ENCODE data around the gene AKAP7.
A peak's percentile ranks its signal among the peaks of the same experiment; 100 is the strongest.
"Not testable (repeated sequence)": the region's sequence is repeated elsewhere in the genome, so short reads cannot be mapped to it uniquely, and the experiment has no call there.

The AKAP7 gene

DNA sequence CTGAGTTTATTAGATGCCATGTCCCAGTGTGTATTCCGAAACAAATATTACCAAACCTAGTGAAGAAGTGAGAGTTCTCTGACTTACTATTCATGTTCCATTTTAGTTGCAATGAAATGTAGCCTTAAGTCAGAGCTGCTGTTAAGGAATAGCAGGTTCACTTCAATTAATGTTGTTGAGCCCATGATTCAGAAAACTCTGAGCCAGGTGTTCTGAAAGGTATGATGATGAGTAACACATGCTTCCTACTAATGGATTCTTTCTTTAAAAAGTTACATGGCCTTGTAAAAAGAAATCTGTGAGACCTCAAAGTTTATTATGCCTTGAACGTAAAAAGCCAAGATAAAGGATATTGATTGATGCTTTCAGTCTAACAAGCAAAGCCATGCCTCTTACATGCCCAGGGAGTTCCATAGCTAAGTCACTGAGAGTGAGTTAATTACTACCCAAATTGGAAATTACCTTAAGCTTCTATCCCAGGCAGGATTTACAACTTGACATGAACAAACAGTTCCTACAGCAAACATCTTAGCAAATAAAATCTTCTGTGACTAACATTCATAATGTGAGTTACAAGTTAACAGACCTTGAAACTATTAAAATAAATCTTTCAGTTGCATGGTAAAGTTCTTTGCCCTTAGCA lies 122.9 kb downstream of the AKAP7 start:
- DNase-seq, result peak; percentile 31

DNA sequence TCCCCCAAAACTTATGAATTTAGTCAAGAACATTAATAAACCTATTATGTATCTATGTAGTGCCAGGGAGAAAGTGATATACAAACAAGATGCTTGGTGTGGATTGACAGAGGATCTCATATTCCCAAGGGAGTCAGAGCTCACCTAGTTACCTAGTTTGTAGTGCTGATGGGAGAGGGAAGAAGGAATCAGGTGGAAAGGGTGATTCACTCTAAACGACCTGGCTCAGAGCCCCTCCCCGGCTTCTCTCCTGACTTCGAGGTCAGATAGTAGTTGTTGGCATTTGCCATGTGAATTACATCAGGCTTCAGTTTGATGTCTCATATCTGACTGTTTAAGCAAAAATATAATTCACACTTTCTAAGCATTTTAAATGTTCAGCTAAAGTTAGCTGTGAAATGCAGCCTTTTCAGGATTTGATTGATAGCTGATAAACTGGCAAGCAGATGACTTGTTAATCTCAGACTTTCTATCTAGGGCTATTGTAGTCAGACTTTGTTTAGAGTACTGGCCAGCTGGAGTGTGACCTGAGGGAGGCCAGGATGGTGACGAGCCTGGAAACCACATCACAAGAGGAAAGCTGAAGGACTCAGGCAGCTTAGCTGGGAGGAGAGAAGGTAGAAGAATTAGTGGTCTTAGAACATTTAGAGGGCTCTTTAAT lies 123.7 kb downstream of the AKAP7 start:
- DNase-seq, result peak; percentile 52

DNA sequence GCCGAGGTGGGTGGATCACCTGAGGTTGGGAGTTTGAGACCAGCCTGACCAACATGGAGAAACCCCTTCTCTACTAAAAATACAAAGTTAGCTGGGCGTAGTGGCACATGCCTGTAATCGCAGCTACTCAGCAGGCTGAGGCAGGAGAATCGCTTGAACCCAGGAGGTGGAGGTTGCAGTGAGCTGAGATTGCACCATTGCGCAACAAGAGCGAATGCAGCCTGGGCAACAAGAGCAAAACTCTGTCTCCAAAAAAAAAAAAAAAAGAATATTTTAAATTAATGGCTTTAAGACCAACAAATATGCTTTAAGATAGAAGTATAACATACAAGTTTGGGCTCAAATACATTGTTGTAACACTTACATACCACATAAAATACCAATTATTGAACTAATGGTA lies 125.7 kb downstream of the AKAP7 start:
- not testable (repeated sequence) for DNase-seq

DNA sequence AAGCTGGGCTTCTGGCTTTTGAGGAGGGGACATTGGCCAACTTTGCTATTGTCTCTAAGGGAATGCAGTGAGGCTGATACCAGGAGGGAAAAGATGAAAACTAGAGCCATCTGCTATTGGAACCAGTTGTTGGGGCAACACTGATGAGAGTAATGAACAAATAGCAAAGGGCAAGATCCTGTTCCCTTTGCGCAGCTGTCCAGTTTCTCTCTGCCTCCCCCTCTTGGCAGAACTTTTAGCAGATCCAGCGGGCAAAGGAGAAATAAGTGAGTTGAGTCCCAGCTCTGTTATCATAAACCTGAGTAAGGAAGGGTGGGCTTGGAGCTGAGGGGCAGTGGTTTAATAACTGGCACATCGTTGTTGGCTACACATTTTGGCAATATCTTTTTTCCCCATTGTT lies 126.8 kb downstream of the AKAP7 start:
- DNase-seq, result peak; percentile 29

DNA sequence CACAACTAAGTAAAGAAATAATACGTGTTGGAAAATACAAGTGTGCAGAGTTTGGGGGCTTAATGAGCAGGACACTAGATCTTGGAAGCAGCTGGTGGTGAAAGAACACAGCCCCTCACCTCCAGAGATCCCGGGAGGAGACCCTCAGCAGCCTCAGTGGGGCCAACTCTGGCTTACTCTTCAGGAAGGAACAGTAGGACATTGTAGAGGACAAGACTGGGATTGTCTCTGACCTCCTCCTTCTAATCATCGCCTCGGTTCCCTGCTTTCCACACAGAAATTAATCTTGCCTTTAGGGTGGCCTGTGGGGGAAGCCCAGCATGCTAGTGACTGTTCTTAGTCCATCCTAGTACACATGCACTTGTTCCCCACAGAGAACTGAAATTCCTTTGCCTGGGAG lies 130.7 kb downstream of the AKAP7 start:
- DNase-seq, result no peak

DNA sequence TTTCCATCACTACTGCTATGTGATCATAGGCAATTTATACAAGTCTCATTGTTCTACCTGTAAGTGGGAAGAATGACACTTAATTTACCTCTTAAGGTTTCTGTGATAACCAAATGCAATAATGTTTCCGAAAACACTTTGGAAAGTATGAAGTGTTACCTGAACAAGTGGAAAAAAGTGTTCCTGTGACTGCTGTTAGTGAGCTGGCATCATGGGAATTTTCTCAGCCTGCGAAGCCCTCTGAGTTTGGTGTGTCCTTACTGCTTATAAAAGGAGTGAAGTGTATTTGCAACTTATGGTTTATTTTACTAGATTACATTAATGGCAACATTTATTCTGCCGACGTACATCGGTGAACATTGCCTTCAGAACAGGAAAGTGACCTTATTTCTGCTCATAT lies 133.0 kb downstream of the AKAP7 start:
- DNase-seq, result no peak

DNA sequence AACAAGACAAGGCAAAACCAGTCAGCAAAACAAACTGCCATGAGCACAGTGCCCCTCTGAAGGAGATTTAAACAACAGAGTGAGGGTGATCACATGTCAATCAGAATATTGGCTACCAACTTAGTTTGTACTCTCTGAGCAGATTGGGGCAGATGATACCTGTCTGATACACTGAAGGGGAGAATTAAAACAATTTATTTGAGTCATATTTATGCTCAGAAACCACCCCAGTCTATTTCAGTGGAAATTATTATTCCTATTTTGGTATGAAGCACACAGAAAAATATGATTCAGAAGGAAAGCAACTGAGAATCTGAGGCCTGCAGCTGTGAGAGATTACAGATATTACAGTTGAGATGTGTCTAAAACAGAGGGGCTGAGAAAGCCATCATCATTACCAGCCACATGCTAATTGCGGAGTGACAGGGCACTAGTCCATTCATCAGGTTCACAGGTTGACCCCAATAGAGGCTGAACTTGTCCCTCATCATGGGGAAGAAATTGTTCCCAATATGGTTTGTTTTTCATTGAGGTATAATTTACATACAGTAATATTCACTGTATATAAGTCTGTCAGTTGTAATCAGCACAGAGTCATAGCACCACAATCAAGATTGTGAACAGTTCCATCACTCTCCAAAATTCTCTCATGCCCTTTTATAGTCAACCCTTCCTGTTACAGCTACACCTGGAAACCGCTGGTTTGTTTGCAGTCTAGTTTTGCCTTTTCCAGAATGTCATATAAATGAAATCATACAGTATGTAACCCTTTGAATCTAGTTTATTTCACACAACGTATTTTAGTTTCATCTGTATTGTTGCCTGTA lies 134.5 kb downstream of the AKAP7 start:
- no peak for DNase-seq

DNA sequence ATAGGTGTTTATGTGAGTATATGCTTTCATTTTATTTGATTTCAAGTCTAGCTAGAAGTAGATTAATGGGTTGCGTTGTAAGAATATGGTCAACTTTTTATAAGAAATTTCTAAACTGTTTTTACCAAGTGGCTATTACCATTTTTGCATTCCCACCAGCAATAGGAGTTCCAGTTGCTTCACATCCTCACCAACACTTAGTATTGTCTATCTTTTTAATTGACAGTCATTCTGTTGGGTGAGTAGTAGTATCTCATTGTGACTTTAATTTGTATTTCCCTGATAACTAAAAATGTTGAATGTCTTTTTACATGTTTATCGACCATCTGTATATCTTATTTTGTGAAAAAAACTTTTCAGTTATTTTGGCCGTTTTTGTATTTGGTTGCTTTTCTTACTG lies 135.3 kb downstream of the AKAP7 start:
- no peak for DNase-seq

DNA sequence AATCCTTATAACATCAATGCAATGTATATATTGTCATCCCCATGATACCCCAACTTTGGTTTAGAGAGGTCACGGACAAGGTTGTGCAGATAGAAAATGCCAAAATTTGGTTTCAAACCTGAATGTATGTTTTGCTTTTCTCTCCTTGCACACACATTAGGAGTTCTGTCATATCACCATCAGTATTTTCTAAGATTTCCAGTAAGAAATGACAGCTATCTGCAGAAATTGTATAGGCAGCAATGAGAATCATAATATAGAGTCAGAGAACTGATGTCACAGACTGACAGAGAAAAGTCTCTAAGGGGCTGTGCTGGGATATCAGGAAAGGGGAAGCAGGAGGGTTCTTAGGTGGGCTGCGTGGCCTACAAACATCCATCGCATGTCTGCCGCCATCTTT lies 140.0 kb downstream of the AKAP7 start:
- DNase-seq, result no peak

DNA sequence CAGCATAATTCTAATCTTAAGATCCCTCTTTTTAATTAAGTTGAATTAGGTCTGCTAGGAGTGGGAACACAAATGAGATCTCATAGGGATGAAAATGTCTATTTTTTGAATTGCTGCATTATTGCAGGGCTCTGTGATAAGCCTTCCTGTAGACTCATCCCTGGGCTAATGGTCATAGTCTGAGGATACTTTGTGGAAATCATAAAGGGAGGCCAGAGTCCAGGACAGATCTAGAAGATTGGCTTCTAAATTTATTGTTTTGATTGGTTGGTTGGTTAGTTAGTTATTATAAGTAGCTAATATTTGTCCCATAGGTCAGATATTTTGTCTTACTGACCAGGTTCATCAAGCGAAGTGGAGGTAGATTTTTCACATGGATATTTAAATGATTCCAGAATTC lies 142.3 kb downstream of the AKAP7 start:
- no peak for DNase-seq

DNA sequence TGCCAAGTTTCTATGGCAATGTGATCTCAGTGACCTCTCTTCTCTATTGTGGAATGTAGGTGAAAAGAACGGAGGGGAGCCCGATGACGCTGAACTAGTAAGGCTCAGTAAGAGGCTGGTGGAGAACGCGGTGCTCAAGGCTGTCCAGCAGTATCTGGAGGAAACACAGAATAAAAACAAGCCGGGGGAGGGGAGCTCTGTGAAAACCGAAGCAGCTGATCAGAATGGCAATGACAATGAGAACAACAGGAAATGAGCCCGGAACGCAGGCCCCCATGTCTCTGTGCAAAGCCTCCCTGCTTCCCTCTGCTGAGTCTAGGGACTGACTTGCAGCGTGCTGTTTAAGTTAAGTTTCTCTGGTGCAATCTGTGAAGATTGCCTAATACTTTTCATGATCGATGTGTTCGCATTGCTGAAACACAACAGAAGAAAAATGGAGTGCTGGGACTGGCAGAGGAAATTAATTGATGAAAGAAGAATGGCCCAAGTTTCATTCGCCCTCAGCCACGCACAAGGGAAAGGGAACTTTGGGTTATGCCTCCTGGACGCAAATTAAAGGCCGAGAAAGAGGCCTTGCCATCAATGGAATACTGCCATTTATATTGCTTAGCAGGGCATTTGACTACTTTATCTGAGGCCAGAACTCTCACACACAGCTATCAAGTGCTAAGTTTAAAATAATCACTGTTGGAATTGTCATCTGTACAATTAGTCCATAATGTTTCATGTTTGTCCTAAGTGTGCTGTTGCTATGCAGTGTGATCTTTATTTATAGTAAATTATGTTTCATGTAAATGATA lies 146.4 kb downstream of the AKAP7 start:
- no peak for DNase-seq

DNA sequence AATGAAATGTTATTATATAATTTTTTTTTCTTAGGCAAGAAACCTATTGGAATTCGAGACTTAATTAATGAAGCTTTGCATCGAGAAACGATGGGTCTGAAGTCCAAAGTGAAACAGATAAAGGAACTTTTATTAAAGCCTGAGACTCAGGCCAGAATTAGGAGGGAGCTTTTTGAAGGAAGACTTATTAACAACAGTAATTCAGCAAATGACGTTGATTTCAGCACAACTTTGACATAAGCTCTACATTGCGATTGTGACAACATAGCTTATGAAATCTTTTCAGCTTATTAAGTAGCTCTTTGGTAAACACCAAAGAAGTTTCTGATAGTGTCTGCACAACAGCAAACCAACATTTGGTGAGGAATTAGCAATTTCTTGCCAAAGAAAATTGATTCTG lies 147.1 kb downstream of the AKAP7 start:
- no peak for DNase-seq

DNA sequence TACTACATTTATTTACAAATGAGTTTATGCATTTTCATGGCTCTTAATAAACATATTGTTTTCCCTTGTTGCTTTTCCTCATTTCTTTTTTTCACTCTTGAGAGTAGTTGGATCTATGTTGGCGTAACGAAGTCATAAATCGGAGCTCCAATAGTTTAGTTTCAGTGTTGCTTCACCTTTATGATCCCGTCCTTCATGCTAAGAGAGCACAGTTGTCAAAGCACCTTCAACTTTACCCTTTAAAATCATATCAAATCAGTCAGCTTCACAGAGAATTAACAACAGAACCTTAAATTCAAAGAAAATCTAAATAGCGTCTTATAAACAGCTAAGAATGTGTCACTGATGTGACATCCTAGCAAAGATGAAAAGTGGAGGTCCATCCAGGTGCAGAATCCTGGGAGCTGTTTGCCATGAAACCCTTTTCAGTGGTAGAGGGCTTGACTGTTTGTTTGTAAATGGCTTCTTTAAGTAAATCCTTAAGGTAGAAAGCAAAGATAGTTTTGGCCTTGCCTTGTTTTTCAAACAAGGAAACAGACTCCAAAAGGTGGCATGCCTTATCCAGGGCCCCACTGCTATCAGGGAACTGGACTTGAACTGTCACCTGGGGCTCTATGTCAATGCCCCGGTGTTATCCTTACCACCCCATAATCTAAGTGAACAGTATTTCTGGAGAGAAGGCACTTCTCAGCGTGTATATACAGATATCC lies 148.4 kb downstream of the AKAP7 start:
- DNase-seq, result no peak

DNA sequence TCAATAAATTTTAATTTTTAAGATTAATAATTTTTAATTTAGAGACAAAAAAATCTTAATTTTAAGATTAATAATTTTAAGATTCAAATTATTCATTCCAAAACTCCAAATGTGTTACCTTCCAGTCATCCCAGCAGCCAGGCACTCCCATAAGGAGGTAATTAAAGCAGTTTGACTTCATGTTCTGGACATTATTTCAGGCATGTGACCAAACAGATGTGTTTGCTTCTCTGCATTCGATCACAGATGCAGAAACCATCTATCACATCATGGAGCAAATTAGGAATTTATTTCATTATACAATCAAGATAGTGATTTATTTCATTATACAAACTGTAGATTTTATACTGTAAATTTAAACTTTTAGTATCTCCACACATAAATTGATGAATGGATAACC lies 150.3 kb downstream of the AKAP7 start:
- no peak for DNase-seq

DNA sequence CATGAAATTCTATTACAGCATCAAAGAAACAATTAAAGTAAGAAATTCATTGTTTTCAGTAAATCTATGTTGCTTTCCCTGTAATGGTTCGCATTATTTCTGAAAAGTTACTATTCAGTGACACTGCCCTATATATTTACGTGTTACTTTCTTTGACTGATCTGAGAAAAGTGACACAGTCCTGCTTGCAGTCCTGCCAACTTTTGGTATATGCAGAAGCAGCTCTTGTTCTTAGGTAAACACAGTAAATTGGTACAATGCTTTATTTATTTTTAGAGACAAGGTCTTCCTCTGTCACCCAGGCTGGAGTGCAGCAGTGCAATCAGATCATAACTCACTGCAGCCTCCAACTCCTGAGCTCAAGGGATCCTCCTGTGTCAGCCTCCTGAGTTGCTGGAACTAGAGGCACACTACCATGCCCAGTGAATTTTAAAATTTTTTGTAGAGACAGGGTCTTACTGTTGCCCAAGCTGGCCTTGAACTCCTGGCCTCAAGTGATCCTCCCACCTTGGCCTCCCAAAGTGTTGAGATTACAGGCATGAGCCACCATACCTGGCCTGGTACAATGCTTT lies 151.3 kb downstream of the AKAP7 start:
- DNase-seq, result no peak

DNA sequence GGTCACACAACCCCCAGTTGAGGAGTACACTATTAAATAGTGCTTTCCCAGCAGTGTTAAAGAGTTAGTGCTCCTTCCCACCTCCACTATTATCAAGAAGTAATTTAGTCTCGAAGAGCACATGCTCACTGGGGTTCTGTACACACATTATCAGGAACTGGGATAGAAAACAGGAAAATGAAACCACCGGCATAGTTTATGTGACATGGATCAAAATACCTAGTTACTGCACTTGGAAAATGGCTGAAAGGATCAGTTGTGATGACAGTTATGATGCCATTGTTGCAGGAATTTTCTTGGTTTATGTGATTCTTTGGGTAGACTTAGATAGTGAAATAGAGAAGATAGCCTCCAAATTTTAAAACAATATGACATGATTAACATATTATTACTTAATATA lies 152.9 kb downstream of the AKAP7 start:
- no peak for DNase-seq

DNA sequence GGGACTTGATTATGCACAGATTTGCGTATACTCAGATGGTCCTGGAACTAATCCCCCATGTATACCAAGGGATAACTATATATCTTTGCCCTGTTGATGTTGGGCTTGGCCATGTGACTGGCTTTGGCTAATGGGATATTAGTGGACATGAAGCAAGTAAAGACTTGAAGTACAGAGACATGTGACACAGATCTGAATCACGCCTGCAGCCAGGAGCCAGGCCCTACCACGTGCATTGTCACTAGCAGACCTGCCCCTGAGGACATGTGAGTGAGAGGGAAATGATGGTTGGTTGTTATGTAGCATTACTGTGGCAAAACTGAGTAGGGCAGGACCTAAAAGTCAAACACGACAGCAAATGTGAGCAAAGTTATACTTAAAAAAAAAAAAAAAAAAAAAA lies 155.7 kb downstream of the AKAP7 start:
- DNase-seq, result peak; percentile 85

DNA sequence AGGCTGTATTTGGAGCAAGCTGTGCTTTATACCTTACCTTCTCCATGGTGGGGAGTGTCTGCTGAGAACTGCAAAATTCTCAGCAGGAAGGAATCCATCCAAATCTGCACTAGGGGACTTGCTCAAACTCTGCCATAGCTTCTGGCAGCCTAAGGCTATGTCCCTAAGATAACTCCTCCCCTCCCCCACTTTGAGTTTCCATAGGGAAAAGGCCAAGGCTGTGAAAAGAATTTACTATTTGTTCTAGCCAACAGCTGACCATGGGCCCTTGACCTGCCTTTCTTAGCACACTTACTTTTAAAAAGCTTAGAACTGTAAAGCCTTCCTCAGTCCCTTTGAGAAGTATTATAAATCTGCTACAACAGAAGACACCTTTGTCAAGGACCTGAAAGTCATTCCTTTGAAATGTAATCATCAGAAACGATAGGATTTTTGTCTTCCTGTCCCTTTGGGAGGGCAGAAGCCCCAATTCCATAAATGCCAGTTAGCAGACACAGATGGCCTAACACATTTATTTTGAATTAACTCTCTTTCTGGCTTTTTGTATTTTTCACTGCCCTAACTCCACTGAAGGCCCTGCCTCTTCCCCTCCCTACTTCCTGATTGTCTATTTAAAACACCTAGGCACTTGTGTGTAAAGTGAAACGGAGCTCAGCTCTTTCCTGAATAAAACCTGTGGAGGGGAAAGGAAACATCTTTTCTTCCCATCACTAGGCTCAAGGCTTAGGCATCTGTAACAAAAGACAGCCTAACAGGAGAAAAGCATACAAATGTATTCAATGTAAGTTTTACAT lies 157.1 kb downstream of the AKAP7 start:
- no peak for DNase-seq

DNA sequence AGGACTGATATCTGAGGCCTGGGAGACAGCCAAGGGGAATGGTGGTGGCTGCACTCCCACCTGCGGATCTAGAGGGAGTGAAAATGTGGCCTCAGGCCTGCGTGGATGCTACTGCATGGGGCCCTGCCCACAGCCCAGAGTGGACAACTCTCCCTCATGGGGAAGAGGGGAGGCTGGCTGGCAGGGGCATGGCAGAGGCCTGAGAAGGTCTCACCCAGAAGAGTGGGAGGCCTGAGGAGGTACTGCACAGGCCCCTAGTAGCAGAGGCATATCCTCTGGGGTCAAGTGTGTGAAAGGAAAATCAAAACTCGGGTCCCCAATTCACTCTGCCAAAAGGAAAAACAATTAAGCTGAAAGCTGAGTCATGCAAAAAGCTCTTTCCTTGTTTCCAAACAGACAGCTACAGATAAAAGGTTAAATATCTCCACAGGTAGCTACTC lies 158.2 kb downstream of the AKAP7 start:
- DNase-seq, result no peak

DNA sequence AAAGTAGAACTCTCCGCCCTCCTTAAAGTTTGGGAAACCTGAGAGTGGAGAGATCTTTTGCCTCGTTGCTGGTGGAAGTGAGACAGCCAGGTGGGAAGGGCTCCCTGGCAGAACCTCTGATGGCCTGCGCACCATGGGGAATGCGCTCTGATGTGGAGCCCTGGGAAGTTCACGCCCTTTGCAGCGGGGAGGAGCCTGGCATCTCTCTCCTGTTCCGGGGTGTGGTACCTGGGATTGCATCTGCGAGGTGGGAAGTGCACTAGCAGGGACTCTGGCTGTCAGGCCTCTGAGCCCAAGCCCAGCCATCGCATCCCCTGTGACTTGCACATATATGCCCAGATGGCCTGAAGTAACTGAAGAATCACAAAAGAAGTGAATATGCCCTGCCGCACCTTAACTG lies 159.8 kb downstream of the AKAP7 start:
- no peak for DNase-seq

DNA sequence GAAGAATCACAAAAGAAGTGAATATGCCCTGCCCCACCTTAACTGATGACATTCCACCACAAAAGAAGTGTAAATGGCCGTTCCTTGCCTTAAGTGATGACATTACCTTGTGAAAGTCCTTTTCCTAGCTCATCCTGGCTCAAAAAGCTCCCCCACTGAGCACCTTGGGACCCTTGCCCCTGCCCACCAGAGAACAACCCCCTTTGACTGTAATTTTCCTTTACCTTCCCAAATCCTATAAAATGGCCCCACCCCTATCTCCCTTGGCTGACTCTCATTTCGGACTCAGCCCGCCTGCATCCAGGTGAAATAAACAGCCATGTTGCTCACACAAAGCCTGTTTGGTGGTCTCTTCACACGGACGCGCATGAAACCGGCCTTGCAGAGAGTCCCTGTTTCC lies 165.6 kb downstream of the AKAP7 start:
- not testable (repeated sequence) for DNase-seq

Data from NCI-H82 (cell line).